OCI-LY1 (cell line): ENCODE results near the gene SLC5A5.

ENCODE experiments used
- H2AFZ ChIP-seq: fragments of 200-600 bp; sonication (generic), shearing (Covaris generic); 2 replicates; pipeline ENCODE4 v1.6.0; 2014; ENCODE audit warnings: antibody characterized with exemption, mild to moderate bottlenecking, low read length
- H3F3A ChIP-seq: fragments of 200-600 bp; sonication (generic), shearing (Covaris generic); 2 replicates; pipeline ENCODE4 v1.6.0; 2014; ENCODE audit warnings: mild to moderate bottlenecking, antibody characterized with exemption, low read length, moderate library complexity; ENCODE audit not compliant: insufficient read depth
- H3K27ac ChIP-seq: fragments of 200-600 bp; sonication (generic); 2 replicates; pipeline ENCODE4 v1.5.1; 2014; ENCODE audit warnings: low read length, mixed run types, mild to moderate bottlenecking, low read depth; ENCODE audit not compliant: poor library complexity, severe bottlenecking
- H3K27me3 ChIP-seq: fragments of 200-600 bp; sonication (generic); 2 replicates; pipeline ENCODE4 v1.6.0; 2014; ENCODE audit warnings: antibody characterized with exemption, mild to moderate bottlenecking, low read length, moderate library complexity; ENCODE audit not compliant: insufficient read depth
- H3K36me3 ChIP-seq: fragments of 200-600 bp; sonication (generic); 2 replicates; pipeline ENCODE4 v1.6.1; 2014; ENCODE audit warnings: mild to moderate bottlenecking, antibody characterized with exemption, low read length, moderate library complexity, mixed read lengths; ENCODE audit not compliant: insufficient read depth
- H3K4me1 ChIP-seq: fragments of 200-600 bp; sonication (generic); 2 replicates; pipeline ENCODE4 v1.5.1; 2014; ENCODE audit warnings: mild to moderate bottlenecking, low read length, moderate library complexity; ENCODE audit not compliant: insufficient read depth, severe bottlenecking
- H3K4me2 ChIP-seq: fragments of 200-600 bp; sonication (generic), shearing (Covaris generic); 2 replicates; pipeline ENCODE4 v1.6.1; 2014; ENCODE audit warnings: low read length
- H3K4me3 ChIP-seq: fragments of 200-600 bp; sonication (generic); 2 replicates; pipeline ENCODE4 v1.5.1; 2014; ENCODE audit warnings: low read length, low read depth, mild to moderate bottlenecking, mixed read lengths; ENCODE audit not compliant: poor library complexity, severe bottlenecking
- H3K79me2 ChIP-seq: fragments of 200-600 bp; shearing (Covaris generic); 2 replicates; pipeline ENCODE4 v1.6.1; 2016; ENCODE audit warnings: mixed run types, low read length, mixed read lengths; ENCODE audit not compliant: insufficient read depth
- H3K9ac ChIP-seq: fragments of 200-600 bp; sonication (generic), shearing (Covaris generic); 2 replicates; pipeline ENCODE4 v1.6.1; 2014; ENCODE audit warnings: mild to moderate bottlenecking, low read length, mixed read lengths
- H3K9me2 ChIP-seq: fragments of 200-600 bp; sonication (generic), shearing (Covaris generic); 2 replicates; pipeline ENCODE4 v1.6.1; 2014; ENCODE audit warnings: low read depth, mild to moderate bottlenecking, low read length, mixed read lengths
- H3K9me3 ChIP-seq: fragments of 200-600 bp; shearing (Covaris generic); 2 replicates; pipeline ENCODE4 v1.6.1; 2014; ENCODE audit warnings: low read length, mixed read lengths
- H4K20me1 ChIP-seq: fragments of 200-600 bp; sonication (generic), shearing (Covaris generic); 2 replicates; pipeline ENCODE4 v1.6.0; 2016; ENCODE audit warnings: mild to moderate bottlenecking, low read length; ENCODE audit not compliant: insufficient read depth
- EZH2 ChIP-seq: fragments of 200-600 bp; sonication (generic), shearing (Covaris generic); IDR thresholded peaks from 2 replicates; pipeline ENCODE4 v1.8.0; 2017; ENCODE audit warnings: borderline replicate concordance, mixed run types, mild to moderate bottlenecking, antibody characterized with exemption, low read length, moderate library complexity, mixed read lengths
- TF ChIP-seq, protein P1 (sequence below): fragments of 200-600 bp; sonication (generic), shearing (Covaris generic); IDR thresholded peaks from 2 replicates; pipeline ENCODE4 v1.5.1; 2017; ENCODE audit warnings: mild to moderate bottlenecking, antibody characterized with exemption, low read length, moderate library complexity, mixed read lengths

The SLC5A5 gene

DNA sequence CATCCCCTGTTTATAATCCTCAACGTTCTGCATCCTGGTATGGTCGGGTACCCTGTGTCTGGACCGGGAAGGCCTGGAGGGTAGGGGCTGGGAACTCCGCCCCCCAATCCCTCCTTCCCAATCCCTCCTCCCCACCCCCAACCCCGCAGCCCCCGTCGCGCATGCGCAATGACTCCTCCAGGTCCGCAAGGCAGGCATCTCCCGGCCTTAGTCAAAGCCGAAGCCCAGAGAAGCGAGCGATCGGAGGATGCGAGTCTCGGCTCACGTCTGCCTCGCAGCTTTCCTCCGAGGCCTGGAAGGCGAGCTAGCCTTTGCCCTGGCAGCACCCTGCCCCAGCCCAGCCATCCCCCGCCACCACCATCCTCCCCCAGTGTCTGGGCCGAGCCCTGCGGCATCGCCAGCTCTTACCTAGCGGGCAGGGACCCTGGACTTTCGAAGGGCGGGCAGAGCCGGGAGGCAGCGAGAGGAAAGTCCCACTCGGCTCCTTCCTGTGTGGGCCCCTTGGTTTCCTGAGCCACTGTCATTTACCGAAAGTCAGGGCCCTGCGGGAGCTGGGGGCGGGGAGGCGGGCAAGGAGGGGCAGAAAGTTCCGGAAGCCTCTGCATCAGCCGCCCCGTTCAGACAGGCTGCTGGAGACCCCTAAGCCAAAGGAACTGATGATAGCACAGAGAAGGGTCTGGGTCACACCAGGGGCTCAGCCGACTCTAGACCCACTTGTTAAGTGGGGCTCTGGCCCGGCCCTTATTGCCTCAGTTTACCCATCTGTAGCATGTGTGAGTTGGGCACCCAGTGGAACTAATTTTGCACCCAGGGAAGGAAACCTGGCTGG, 24.0 kb upstream of the SLC5A5 start, which contains the start of gene JAK3:
Gene JAK3, minus strand, starts transcription at position 445 of the 829 bp plus-strand sequence. CDS start 3,565 bp downstream, outside the sequence.
- peak within 1 kb of the TSS; percentile 44; the same call in 1 of the 2 replicates for H2AFZ ChIP-seq

DNA sequence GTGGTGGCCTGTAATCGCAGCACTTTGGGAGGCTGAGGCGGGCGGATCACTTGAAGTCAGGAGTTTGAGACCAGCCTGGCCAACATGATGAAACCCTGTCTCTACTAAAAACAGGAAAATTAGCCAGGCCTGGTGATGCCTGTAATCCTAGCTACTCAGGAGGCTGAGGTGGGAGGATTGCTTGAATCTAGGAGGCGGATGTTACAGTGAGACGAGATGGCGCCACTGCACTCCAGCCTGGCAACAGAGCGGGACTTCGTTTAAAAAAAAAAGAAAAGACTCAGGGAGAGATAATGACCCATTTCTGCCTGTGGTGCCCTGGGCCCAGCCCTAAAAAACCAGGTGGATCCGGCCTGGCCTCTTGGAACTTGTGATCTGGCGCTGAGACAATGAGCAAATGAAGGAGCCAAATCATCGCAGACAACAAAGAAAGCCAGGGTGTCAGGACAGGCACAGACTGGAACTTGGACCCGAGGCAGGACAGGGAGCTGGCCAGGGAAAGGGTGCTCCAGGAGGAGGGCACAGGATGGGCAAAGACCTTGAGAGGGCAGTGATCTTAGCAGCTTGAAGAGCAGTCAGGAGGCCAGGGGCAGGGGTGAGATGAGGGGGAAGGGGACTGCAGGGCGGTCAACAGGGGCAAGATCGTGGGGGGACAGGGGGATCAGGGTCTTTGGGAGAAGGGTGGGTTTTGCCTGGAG, 23.0 kb upstream of the SLC5A5 start:
- Histone ChIP-seq H3F3A (no peaks in the 10 kb centered on the region), H3K79me2 (no peaks in the 10 kb centered on the region), H4K20me1 (no peaks in the 10 kb centered on the region), H3K36me3 (no peaks in the 10 kb centered on the region), H3K27me3 (no peaks in the 10 kb centered on the region), H3K9me2 (no peaks in the 10 kb centered on the region), H3K9me3 (no peaks in the 10 kb centered on the region), H3K4me3 (no peak overlapping the region), H3K9ac (no peak overlapping the region), H3K4me1 (peaks cover 27% of the 10 kb centered on the region), H3K27ac (peak overlapping the region; percentile 66), H2AFZ (0 out of 2 replicates have a peak overlapping the region, but pooled peaks have one; percentile 34), H3K4me2 (no peak overlapping the region)
- TF ChIP-seq EZH2 = no peak
- TF ChIP-seq, protein P1, sequence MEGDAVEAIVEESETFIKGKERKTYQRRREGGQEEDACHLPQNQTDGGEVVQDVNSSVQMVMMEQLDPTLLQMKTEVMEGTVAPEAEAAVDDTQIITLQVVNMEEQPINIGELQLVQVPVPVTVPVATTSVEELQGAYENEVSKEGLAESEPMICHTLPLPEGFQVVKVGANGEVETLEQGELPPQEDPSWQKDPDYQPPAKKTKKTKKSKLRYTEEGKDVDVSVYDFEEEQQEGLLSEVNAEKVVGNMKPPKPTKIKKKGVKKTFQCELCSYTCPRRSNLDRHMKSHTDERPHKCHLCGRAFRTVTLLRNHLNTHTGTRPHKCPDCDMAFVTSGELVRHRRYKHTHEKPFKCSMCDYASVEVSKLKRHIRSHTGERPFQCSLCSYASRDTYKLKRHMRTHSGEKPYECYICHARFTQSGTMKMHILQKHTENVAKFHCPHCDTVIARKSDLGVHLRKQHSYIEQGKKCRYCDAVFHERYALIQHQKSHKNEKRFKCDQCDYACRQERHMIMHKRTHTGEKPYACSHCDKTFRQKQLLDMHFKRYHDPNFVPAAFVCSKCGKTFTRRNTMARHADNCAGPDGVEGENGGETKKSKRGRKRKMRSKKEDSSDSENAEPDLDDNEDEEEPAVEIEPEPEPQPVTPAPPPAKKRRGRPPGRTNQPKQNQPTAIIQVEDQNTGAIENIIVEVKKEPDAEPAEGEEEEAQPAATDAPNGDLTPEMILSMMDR = no peak

More for the DNA sequence above, 24.0 kb upstream of the SLC5A5 start, which contains the start of gene JAK3:
- peak within 1 kb of the TSS; percentile 70 for H3K4me2 ChIP-seq
- peaks cover 27% of the 10 kb centered on the region for H3K4me1 ChIP-seq
- H3K36me3 ChIP-seq = no peaks in the 10 kb centered on the region
- no peaks in the 10 kb centered on the region for H3K79me2 ChIP-seq
- no peaks in the 10 kb centered on the region for H4K20me1 ChIP-seq
- TF ChIP-seq, protein P1 = no peak
- TF ChIP-seq EZH2 = no peak
- H3K27ac ChIP-seq = peak within 1 kb of the TSS; percentile 66
- H3K9me2 ChIP-seq = no peaks in the 10 kb centered on the region
- H3F3A ChIP-seq = no peaks in the 10 kb centered on the region
- no peaks in the 10 kb centered on the region for H3K27me3 ChIP-seq
- peak within 1 kb of the TSS; percentile 56 for H3K9ac ChIP-seq
- peak within 1 kb of the TSS; percentile 54 for H3K4me3 ChIP-seq
- no peaks in the 10 kb centered on the region for H3K9me3 ChIP-seq

DNA sequence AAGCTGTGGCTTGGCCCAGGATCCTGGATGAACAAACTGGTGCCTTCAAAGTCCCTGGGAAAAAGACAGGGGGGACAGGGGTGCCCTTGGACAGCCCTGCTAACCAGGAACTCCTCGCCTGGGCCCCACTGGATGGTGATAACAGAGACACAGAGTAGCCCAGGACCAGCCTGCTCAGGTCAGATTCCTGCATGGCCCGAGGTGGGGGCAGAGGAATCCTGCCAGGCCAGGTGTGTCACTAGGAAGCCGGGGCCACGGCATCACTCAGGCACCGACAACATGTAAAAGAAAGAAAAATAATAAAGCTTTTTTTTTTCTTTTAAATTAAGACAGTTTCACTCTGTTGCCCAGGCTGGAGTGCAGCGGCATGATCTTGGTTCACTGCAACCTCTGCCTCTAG, 17.7 kb upstream of the SLC5A5 start:
- Histone ChIP-seq H3K9me3 (no peaks in the 10 kb centered on the region), H3K9ac (no peak overlapping the region), H3K4me3 (no peak overlapping the region), H3K9me2 (no peaks in the 10 kb centered on the region), H3K4me2 (no peak overlapping the region), H2AFZ (no peak overlapping the region), H3K4me1 (peaks cover 11% of the 10 kb centered on the region), H3K27me3 (no peaks in the 10 kb centered on the region), H3F3A (no peaks in the 10 kb centered on the region), H3K36me3 (no peaks in the 10 kb centered on the region), H3K27ac (no peak overlapping the region), H4K20me1 (no peaks in the 10 kb centered on the region), H3K79me2 (no peaks in the 10 kb centered on the region)
- TF ChIP-seq, protein P1 = no peak
- TF ChIP-seq EZH2 = no peak
